Neural crest cell (in vitro differentiated cells): ENCODE results near the gene LIMK1. TPM values are rescaled to one million over a fixed set of nuclear protein-coding genes. Genes with fewer than 3 reads are reported as not detected.

Experiments used
- DNase-seq: peaks from one replicate; pipeline ENCODE4 v3.0.0; 2021; ENCODE audit warnings: low read depth, mixed read lengths, low spot score
- H3K27ac Mint-ChIP-seq: one replicate; pipeline ENCODE4 v1.8.0; 2021; ENCODE audit warnings: mild to moderate bottlenecking, mixed read lengths; ENCODE audit not compliant: unreplicated experiment
- H3K27me3 Mint-ChIP-seq: 2 replicates; pipeline ENCODE4 v1.8.0; 2021; ENCODE audit warnings: low read depth, mild to moderate bottlenecking, mixed read lengths
- H3K36me3 Mint-ChIP-seq: 2 replicates; pipeline ENCODE4 v1.8.0; 2021; ENCODE audit warnings: low read depth, mild to moderate bottlenecking, mixed read lengths
- H3K4me1 Mint-ChIP-seq: 2 replicates; pipeline ENCODE4 v1.8.0; 2021; ENCODE audit warnings: mixed read lengths
- H3K4me3 Mint-ChIP-seq: one replicate; pipeline ENCODE4 v1.8.0; 2021; ENCODE audit warnings: mild to moderate bottlenecking, mixed read lengths
- H3K9me3 Mint-ChIP-seq: 2 replicates; pipeline ENCODE4 v1.8.0; 2021; ENCODE audit warnings: mixed read lengths
- CTCF ChIP-seq: fragments of 200-600 bp; sonication (generic); conservative IDR thresholded peaks from 2 replicates; pipeline ENCODE4 v1.5.0; 2021; ENCODE audit warnings: antibody characterized with exemption, mild to moderate bottlenecking
- total RNA-seq: library from RNA; stranded (reverse); gene quantifications from 2 replicates; pipeline ENCODE4 v1.2.1, GENCODE V29; 2021

Gene LIMK1
- total RNA-seq, 1 donor from 2014 or later: 82.1 TPM

GRCh38 chr7:74052628-74053027 lies 31.0 kb upstream of the LIMK1 start:
- no peak for DNase-seq
- H3K27ac Mint-ChIP-seq: no peak overlapping the region
- H3K4me3 Mint-ChIP-seq: no peak overlapping the region
- H3K36me3 Mint-ChIP-seq: no peaks in the 10 kb centered on the region
- H3K27me3 Mint-ChIP-seq: peaks cover 31% of the 10 kb centered on the region
- no peaks in the 10 kb centered on the region for H3K4me1 Mint-ChIP-seq
- no peaks in the 10 kb centered on the region for H3K9me3 Mint-ChIP-seq
- TF ChIP-seq CTCF: no peak

- peaks cover 39% of the 10 kb centered on the region for H3K27me3 Mint-ChIP-seq
- DNase-seq: no peak
- H3K27ac Mint-ChIP-seq: no peak overlapping the region
- no peaks in the 10 kb centered on the region for H3K36me3 Mint-ChIP-seq
- H3K9me3 Mint-ChIP-seq: no peaks in the 10 kb centered on the region
- no peak for TF ChIP-seq CTCF
- no peak overlapping the region for H3K4me3 Mint-ChIP-seq
- H3K4me1 Mint-ChIP-seq: no peaks in the 10 kb centered on the region
Measured at GRCh38 chr7:74053589-74054186, 29.9 kb upstream of the LIMK1 start.

GRCh38 chr7:74056096-74056915 lies 27.3 kb upstream of the LIMK1 start:
- Mint-ChIP-seq H3K4me3 (no peak overlapping the region), H3K27ac (no peak overlapping the region), H3K27me3 (peaks cover 41% of the 10 kb centered on the region), H3K9me3 (no peaks in the 10 kb centered on the region), H3K4me1 (no peaks in the 10 kb centered on the region), H3K36me3 (no peaks in the 10 kb centered on the region)
- TF ChIP-seq CTCF: no peak
- no peak for DNase-seq

- DNase-seq: no peak
Measured at GRCh38 chr7:74057216-74057925, 26.2 kb upstream of the LIMK1 start.

GRCh38 chr7:74057987-74058386 lies 25.6 kb upstream of the LIMK1 start:
- Mint-ChIP-seq H3K27me3 (peaks cover 28% of the 10 kb centered on the region), H3K4me1 (no peaks in the 10 kb centered on the region), H3K36me3 (no peaks in the 10 kb centered on the region), H3K4me3 (no peak overlapping the region), H3K9me3 (no peaks in the 10 kb centered on the region), H3K27ac (no peak overlapping the region)
- no peak for DNase-seq
- TF ChIP-seq CTCF: no peak

More at GRCh38 chr7:74057216-74057925, 26.2 kb upstream of the LIMK1 start:
- H3K9me3 Mint-ChIP-seq: no peaks in the 10 kb centered on the region
- H3K36me3 Mint-ChIP-seq: no peaks in the 10 kb centered on the region
- H3K4me1 Mint-ChIP-seq: no peaks in the 10 kb centered on the region
- peaks cover 34% of the 10 kb centered on the region for H3K27me3 Mint-ChIP-seq
- no peak overlapping the region for H3K27ac Mint-ChIP-seq
- H3K4me3 Mint-ChIP-seq: no peak overlapping the region
- no peak for TF ChIP-seq CTCF
